NCI-H2196 (cell line): ENCODE data around the gene CMSS1.

ENCODE experiments used
- DNase-seq: peaks from one replicate; lab custom pipeline; 2025; ENCODE audit not compliant: unreplicated experiment; lab: John Stamatoyannopoulos, UW

CMSS1 gene

GRCh38 chr3:99851955-99852354 is 34.3 kb downstream of the CMSS1 start:
- DNase-seq = no peak

- DNase-seq = no peak
Measured at GRCh38 chr3:99852851-99853250, 35.2 kb downstream of the CMSS1 start.

- no peak for DNase-seq
Measured at GRCh38 chr3:99854756-99855298, 37.2 kb downstream of the CMSS1 start.

GRCh38 chr3:99855900-99856299 is 38.2 kb downstream of the CMSS1 start:
- DNase-seq = no peak

GRCh38 chr3:99856437-99857220 is 39.0 kb downstream of the CMSS1 start:
- no peak for DNase-seq

- no peak for DNase-seq
Measured at GRCh38 chr3:99857278-99857677, 39.6 kb downstream of the CMSS1 start.

GRCh38 chr3:99858469-99858868 is 40.8 kb downstream of the CMSS1 start:
- DNase-seq = no peak

- no peak for DNase-seq
Measured at GRCh38 chr3:99859825-99860224, 42.2 kb downstream of the CMSS1 start.

GRCh38 chr3:99861216-99861615 is 43.6 kb downstream of the CMSS1 start:
- no peak for DNase-seq

GRCh38 chr3:99862208-99862607 is 44.5 kb downstream of the CMSS1 start:
- no peak for DNase-seq

- no peak for DNase-seq
Measured at GRCh38 chr3:99863002-99863401, 45.3 kb downstream of the CMSS1 start.

- DNase-seq = no peak
Measured at GRCh38 chr3:99863588-99863987, 45.9 kb downstream of the CMSS1 start.

- no peak for DNase-seq
Measured at GRCh38 chr3:99864289-99864688, 46.6 kb downstream of the CMSS1 start.

- DNase-seq = no peak
Measured at GRCh38 chr3:99865321-99865720, 47.7 kb downstream of the CMSS1 start.

GRCh38 chr3:99866261-99866761 is 48.6 kb downstream of the CMSS1 start:
- DNase-seq = peak; percentile 63

- DNase-seq = no peak
Measured at GRCh38 chr3:99867594-99868310, 50.1 kb downstream of the CMSS1 start.

- DNase-seq = peak; percentile 26
Measured at GRCh38 chr3:99868311-99868646, 50.6 kb downstream of the CMSS1 start.

- DNase-seq = no peak
Measured at GRCh38 chr3:99869621-99870020, 52.0 kb downstream of the CMSS1 start.

- no peak for DNase-seq
Measured at GRCh38 chr3:99870712-99871111, 53.0 kb downstream of the CMSS1 start.

- DNase-seq = no peak
Measured at GRCh38 chr3:99871231-99872045, 53.8 kb downstream of the CMSS1 start.

- no peak for DNase-seq
Measured at GRCh38 chr3:99872923-99873254, 55.2 kb downstream of the CMSS1 start.
